H9 (cell line): ENCODE measurements around the gene NR2F1-AS1. TPM values are rescaled to one million over a fixed set of nuclear protein-coding genes. Genes with fewer than 3 reads are reported as not detected.

Experiments
- DNase-seq: peaks from one replicate; pipeline ENCODE4 v3.0.0-alpha.2; 2017
- H2AFZ ChIP-seq: one replicate; pipeline ENCODE4 v1.6.1; 2013; ENCODE audit warnings: mild to moderate bottlenecking, low read length, control low read depth, moderate library complexity
- H2AK5ac ChIP-seq: 2 replicates; pipeline ENCODE4 v1.6.1; 2013; ENCODE audit warnings: low read length, control low read depth, mixed read lengths; ENCODE audit not compliant: insufficient read length
- H2BK120ac ChIP-seq: one replicate; pipeline ENCODE4 v1.6.1; 2013; ENCODE audit warnings: low read depth, mild to moderate bottlenecking, low read length, control low read depth, inconsistent platforms; ENCODE audit not compliant: poor library complexity, severe bottlenecking
- H2BK12ac ChIP-seq: 2 replicates; pipeline ENCODE4 v1.6.1; 2013; ENCODE audit warnings: low read length, control low read depth, mixed read lengths, low read depth; ENCODE audit not compliant: insufficient read length
- H2BK15ac ChIP-seq: 2 replicates; pipeline ENCODE4 v1.6.1; 2013; ENCODE audit warnings: low read depth, low read length, control low read depth
- H2BK20ac ChIP-seq: one replicate; pipeline ENCODE4 v1.6.1; 2013; ENCODE audit warnings: low read depth, mild to moderate bottlenecking, low read length, control low read depth, inconsistent platforms; ENCODE audit not compliant: poor library complexity, severe bottlenecking
- H2BK5ac ChIP-seq: 2 replicates; pipeline ENCODE4 v1.6.1; 2013; ENCODE audit warnings: low read length, control low read depth, mixed read lengths; ENCODE audit not compliant: insufficient read length
- H3K14ac ChIP-seq: 2 replicates; pipeline ENCODE4 v1.6.1; 2013; ENCODE audit warnings: low read length, control low read depth; ENCODE audit not compliant: insufficient read depth
- H3K18ac ChIP-seq: 2 replicates; pipeline ENCODE4 v1.6.1; 2013; ENCODE audit warnings: low read depth, mild to moderate bottlenecking, mixed read lengths, low read length, control low read depth; ENCODE audit not compliant: insufficient read length
- H3K23ac ChIP-seq: 2 replicates; pipeline ENCODE4 v1.6.1; 2013; ENCODE audit warnings: low read length, control low read depth, mixed read lengths, low read depth; ENCODE audit not compliant: insufficient read length
- H3K23me2 ChIP-seq: 2 replicates; pipeline ENCODE4 v1.6.1; 2013; ENCODE audit warnings: low read depth, mild to moderate bottlenecking, mixed read lengths, low read length, control low read depth; ENCODE audit not compliant: insufficient read length, poor library complexity, severe bottlenecking
- H3K27ac ChIP-seq: 2 replicates; pipeline ENCODE4 v1.5.1; 2013; ENCODE audit warnings: low read length, control low read depth, mixed read lengths, low read depth; ENCODE audit not compliant: insufficient read length
- H3K27me3 ChIP-seq: 2 replicates; pipeline ENCODE4 v1.6.1; 2013; ENCODE audit warnings: low read length, control low read depth, inconsistent platforms; ENCODE audit not compliant: insufficient read depth
- H3K4ac ChIP-seq: 2 replicates; pipeline ENCODE4 v1.6.1; 2013; ENCODE audit warnings: low read depth, mild to moderate bottlenecking, control low read depth, inconsistent platforms, low read length, moderate library complexity
- H3K4me1 ChIP-seq: 2 replicates; pipeline ENCODE4 v1.6.1; 2013; ENCODE audit warnings: low read length, control low read depth, inconsistent platforms; ENCODE audit not compliant: insufficient read depth
- H3K4me2 ChIP-seq: 2 replicates; pipeline ENCODE4 v1.6.1; 2013; ENCODE audit warnings: low read length, control low read depth, mixed read lengths; ENCODE audit not compliant: insufficient read length, insufficient read depth
- H3K56ac ChIP-seq: 2 replicates; pipeline ENCODE4 v1.6.1; 2013; ENCODE audit warnings: low read depth, mild to moderate bottlenecking, mixed read lengths, low read length, control low read depth; ENCODE audit not compliant: insufficient read length
- H3K79me1 ChIP-seq: 2 replicates; pipeline ENCODE4 v1.6.1; 2013; ENCODE audit warnings: low read depth, mild to moderate bottlenecking, moderate library complexity, low read length, control low read depth, inconsistent platforms; ENCODE audit not compliant: insufficient read depth, poor library complexity, severe bottlenecking
- H3K79me2 ChIP-seq: 2 replicates; pipeline ENCODE4 v1.6.1; 2013; ENCODE audit warnings: low read length, control low read depth, inconsistent platforms; ENCODE audit not compliant: insufficient read depth
- H3K9ac ChIP-seq: 2 replicates; pipeline ENCODE4 v1.6.1; 2013; ENCODE audit warnings: low read length, control low read depth, mixed read lengths; ENCODE audit not compliant: insufficient read length; ENCODE audit errors: extremely low read depth
- H3K9me3 ChIP-seq: one replicate; pipeline ENCODE4 v1.6.1; 2013; ENCODE audit warnings: low read depth, low read length, inconsistent platforms; ENCODE audit not compliant: control insufficient read depth
- H3T11ph ChIP-seq: one replicate; pipeline ENCODE4 v1.6.1; 2013; ENCODE audit warnings: mild to moderate bottlenecking, low read length, control low read depth, inconsistent platforms
- H4K20me1 ChIP-seq: one replicate; pipeline ENCODE4 v1.6.1; 2013; ENCODE audit not compliant: control insufficient read depth, insufficient read length, insufficient read depth
- H4K5ac ChIP-seq: 2 replicates; pipeline ENCODE4 v1.6.1; 2013; ENCODE audit warnings: low read depth, mild to moderate bottlenecking, mixed read lengths, low read length, control low read depth; ENCODE audit not compliant: insufficient read length
- H4K8ac ChIP-seq: replicated peaks from 2 replicates; pipeline ENCODE4 v1.6.1; 2013; ENCODE audit warnings: low read length, control low read depth, mixed read lengths, low read depth; ENCODE audit not compliant: insufficient read length
- H4K91ac ChIP-seq: 2 replicates; pipeline ENCODE4 v1.6.1; 2013; ENCODE audit warnings: low read depth, mild to moderate bottlenecking, moderate library complexity, mixed read lengths, low read length, control low read depth; ENCODE audit not compliant: insufficient read length
- H3K27ac Mint-ChIP-seq, 3 experiments: 2 replicates in 2 of 3; 3 replicates in 1 of 3; pipeline ENCODE4 v1.8.0; 2020 to 2021; ENCODE audit warnings: mixed read lengths in 3 of 3, mild to moderate bottlenecking in 1 of 3, moderate library complexity in 1 of 3
- H3K27me3 Mint-ChIP-seq: 2 replicates; pipeline ENCODE4 v1.8.0; 2021; ENCODE audit warnings: low read depth, mild to moderate bottlenecking, moderate library complexity, mixed read lengths
- H3K36me3 Mint-ChIP-seq, 3 experiments: 2 replicates in 2 of 3; 3 replicates in 1 of 3; pipeline ENCODE4 v1.8.0; 2020 to 2021; ENCODE audit warnings: low read depth in 3 of 3, mixed read lengths in 3 of 3; ENCODE audit not compliant: insufficient read depth in 1 of 3
- H3K4me1 Mint-ChIP-seq, 2 experiments: 2 replicates each; pipeline ENCODE4 v1.8.0; 2020; ENCODE audit warnings: mixed read lengths in 2 of 2
- H3K4me3 Mint-ChIP-seq, 2 experiments: 2 replicates in 1 of 2; 3 replicates in 1 of 2; pipeline ENCODE4 v1.8.0; 2020 to 2021; ENCODE audit warnings: mild to moderate bottlenecking in 2 of 2, mixed read lengths in 2 of 2, moderate library complexity in 1 of 2
- H3K9me3 Mint-ChIP-seq, 2 experiments: 2 replicates in 1 of 2; 3 replicates in 1 of 2; pipeline ENCODE4 v1.8.0; 2020; ENCODE audit warnings: mild to moderate bottlenecking in 2 of 2, mixed read lengths in 2 of 2, moderate library complexity in 1 of 2
- total RNA-seq: library from RNA; stranded (reverse); gene quantifications from 2 replicates; pipeline ENCODE4 v1.2.1, GENCODE V29; 2021
- TF ChIP-seq, protein P1 (sequence below): fragments of 200-600 bp; sonication (generic); conservative IDR thresholded peaks from 3 replicates; pipeline ENCODE4 v1.8.0; 2021; ENCODE audit warnings: antibody characterized with exemption, mild to moderate bottlenecking

The NR2F1-AS1 gene
- total RNA-seq, 1 experiment from 2014 or later: 1.9 TPM

DNA sequence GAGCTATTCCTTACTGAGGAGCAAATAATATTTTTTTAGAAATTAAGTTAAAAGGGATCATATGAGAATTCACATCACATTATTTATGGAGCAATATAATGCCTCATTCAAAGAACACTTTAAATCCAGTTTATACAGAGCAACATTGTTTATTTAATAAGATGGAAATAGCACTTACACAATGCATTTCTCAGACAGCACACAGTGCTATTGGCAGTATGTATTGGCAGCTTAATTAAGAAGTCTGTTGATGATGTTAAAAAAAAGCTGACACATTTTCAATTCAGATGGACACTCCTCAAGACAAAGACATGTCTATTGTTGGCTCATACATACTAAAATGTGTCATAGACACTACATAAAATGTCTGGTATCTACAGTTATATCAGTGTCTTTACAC lies 171.3 kb downstream of the NR2F1-AS1 start:
- Histone ChIP-seq H3K9me3 (no peaks in the 10 kb centered on the region), H3K9ac (no peak overlapping the region), H3K56ac (no peak overlapping the region), H4K5ac (no peak overlapping the region), H2BK120ac (no peak overlapping the region), H3K4me1 (peaks cover 2% of the 10 kb centered on the region; the same call in 1 of the 2 replicates), H3K27ac (no peak overlapping the region), H3K4me2 (no peak overlapping the region), H3K79me1 (no peaks in the 10 kb centered on the region), H3K23me2 (no peaks in the 10 kb centered on the region), H2AK5ac (no peak overlapping the region), H3K4ac (no peak overlapping the region), H3K79me2 (no peaks in the 10 kb centered on the region), H4K20me1 (no peaks in the 10 kb centered on the region), H3T11ph (no peak overlapping the region), H3K18ac (no peak overlapping the region), H3K14ac (no peak overlapping the region), H2BK15ac (no peak overlapping the region), H3K27me3 (no peaks in the 10 kb centered on the region), H4K91ac (no peak overlapping the region), H2BK5ac (no peak overlapping the region), H2BK20ac (no peak overlapping the region), H4K8ac (no peak overlapping the region), H3K23ac (no peak overlapping the region), H2BK12ac (no peak overlapping the region), H2AFZ (no peak overlapping the region)
- DNase-seq: no peak
- Mint-ChIP-seq H3K4me3 (no peak overlapping the region), H3K36me3 (peaks cover 0 to 8% (median 0%) of the 10 kb centered on the region in 3 experiments; a peak in 1 of 7 replicates), H3K27me3 (no peaks in the 10 kb centered on the region), H3K27ac (no peak overlapping the region), H3K9me3 (peaks cover 0 to 4% of the 10 kb centered on the region in 2 experiments; a peak in 4 of 5 replicates), H3K4me1 (peaks cover 13 to 17% of the 10 kb centered on the region in 2 experiments)
- TF ChIP-seq, protein P1, sequence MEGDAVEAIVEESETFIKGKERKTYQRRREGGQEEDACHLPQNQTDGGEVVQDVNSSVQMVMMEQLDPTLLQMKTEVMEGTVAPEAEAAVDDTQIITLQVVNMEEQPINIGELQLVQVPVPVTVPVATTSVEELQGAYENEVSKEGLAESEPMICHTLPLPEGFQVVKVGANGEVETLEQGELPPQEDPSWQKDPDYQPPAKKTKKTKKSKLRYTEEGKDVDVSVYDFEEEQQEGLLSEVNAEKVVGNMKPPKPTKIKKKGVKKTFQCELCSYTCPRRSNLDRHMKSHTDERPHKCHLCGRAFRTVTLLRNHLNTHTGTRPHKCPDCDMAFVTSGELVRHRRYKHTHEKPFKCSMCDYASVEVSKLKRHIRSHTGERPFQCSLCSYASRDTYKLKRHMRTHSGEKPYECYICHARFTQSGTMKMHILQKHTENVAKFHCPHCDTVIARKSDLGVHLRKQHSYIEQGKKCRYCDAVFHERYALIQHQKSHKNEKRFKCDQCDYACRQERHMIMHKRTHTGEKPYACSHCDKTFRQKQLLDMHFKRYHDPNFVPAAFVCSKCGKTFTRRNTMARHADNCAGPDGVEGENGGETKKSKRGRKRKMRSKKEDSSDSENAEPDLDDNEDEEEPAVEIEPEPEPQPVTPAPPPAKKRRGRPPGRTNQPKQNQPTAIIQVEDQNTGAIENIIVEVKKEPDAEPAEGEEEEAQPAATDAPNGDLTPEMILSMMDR: no peak
